Lung (tissue), 12 donors: ENCODE data around the gene BICRAL. TPM values are rescaled to one million over a fixed set of nuclear protein-coding genes. Genes with fewer than 3 reads are reported as not detected.

Source experiments
- ATAC-seq: fragments of 200-7000 bp; cut with Tn5 transposase; one replicate; pipeline ENCODE4 v1.9.1; 2020; ENCODE audit warnings: moderate number of reproducible peaks; ENCODE audit not compliant: insufficient read depth, low FRiP score
- DNase-seq, 3 donors: peaks; one replicate each; pipeline ENCODE4 v3.0.0-alpha.2; 2013 to 2017
- H3K27ac ChIP-seq, 2 donors: one replicate each; pipeline ENCODE4 v1.5.1; 2013; ENCODE audit warnings: mild to moderate bottlenecking in 2 of 2, moderate library complexity in 2 of 2, control low read depth in 1 of 2, inconsistent platforms in 1 of 2, low read depth in 1 of 2, low read length in 1 of 2
- H3K27me3 ChIP-seq, 3 donors: one replicate each; pipeline ENCODE4 v1.5.1; 2013; ENCODE audit warnings: low read length in 2 of 3; ENCODE audit not compliant: control insufficient read depth in 3 of 3, insufficient read depth in 3 of 3
- H3K36me3 ChIP-seq, 4 donors: one replicate each; pipeline ENCODE4 v1.5.1; 2013; ENCODE audit warnings: low read length in 4 of 4, mild to moderate bottlenecking in 1 of 4, moderate library complexity in 1 of 4; ENCODE audit not compliant: control insufficient read depth in 4 of 4, insufficient read depth in 4 of 4
- H3K4me1 ChIP-seq, 5 donors: one replicate each; pipeline ENCODE4 v1.5.1; 2013; ENCODE audit warnings: low read length in 5 of 5, mild to moderate bottlenecking in 2 of 5, moderate library complexity in 1 of 5; ENCODE audit not compliant: control insufficient read depth in 5 of 5, insufficient read depth in 5 of 5
- H3K4me3 ChIP-seq: one replicate; pipeline ENCODE4 v1.5.1; 2013; ENCODE audit warnings: mild to moderate bottlenecking, control low read depth, moderate library complexity
- H3K9ac ChIP-seq, 2 donors: one replicate each; pipeline ENCODE4 v1.5.1; 2013; ENCODE audit warnings: low read length in 2 of 2, control low read depth in 1 of 2; ENCODE audit not compliant: insufficient read depth in 1 of 2
- H3K9me3 ChIP-seq, 4 donors: one replicate each; pipeline ENCODE4 v1.5.1; 2013; ENCODE audit warnings: low read length in 3 of 4, mild to moderate bottlenecking in 1 of 4, moderate library complexity in 1 of 4; ENCODE audit not compliant: control insufficient read depth in 4 of 4, insufficient read depth in 3 of 4
- CTCF ChIP-seq: IDR thresholded peaks from 2 replicates; pipeline ENCODE4 v1.5.1; 2012; ENCODE audit warnings: mild to moderate bottlenecking; ENCODE audit errors: control extremely low read depth, extremely low read depth
- WGBS, 2 donors: extraction: QIAGEN DNeasy Blood & Tissue Kit; methylation state at CpG; one replicate each; pipeline ENCODE4 v1.1.7; 2013; 5-methylcytosine and 5-hydroxymethylcytosine counted together
- polyA plus RNA-seq, 2 donors: library from polyadenylated mRNA; stranded (reverse); fragments of 200-250 nt; gene quantifications; one replicate each; pipeline ENCODE4 v1.2.1, GENCODE V29; 2013
- total RNA-seq, 2 donors: library from RNA; depleted of rRNA in 1 of 2; stranded (reverse); fragments of >200 nt in 1 of 2; gene quantifications; one replicate each; pipeline ENCODE4 v1.2.1, GENCODE V29; 2014 to 2021
- donor health status: control.
- donor health status: control.
- donor health status: Bipolar disorder and iron deficiency.
- donor health status: healthy.
- donor health status: DM: yes; HTN: yes; CAD: no.

BICRAL gene
- total and polyA plus RNA-seq, 4 donors = 2.8 to 18.6 (median 10.7) TPM

GRCh38 chr6:42871711-42872110 is 89.9 kb downstream of the BICRAL start:
- 80 to 90% methylated on average over 3 of the region's 3 CpGs for WGBS, 2 donors
- Histone ChIP-seq H3K27ac (no peak overlapping the region), H3K36me3 (peaks cover 3 to 10% (median 8%) of the 10 kb centered on the region in 4 donors), H3K27me3 (no peaks in the 10 kb centered on the region), H3K9ac (no peak overlapping the region), H3K9me3 (no peaks in the 10 kb centered on the region), H3K4me3 (no peak overlapping the region), H3K4me1 (no peaks in the 10 kb centered on the region)
- ATAC-seq = no peak
- DNase-seq = no peak
- TF ChIP-seq CTCF = no peak

- Histone ChIP-seq H3K4me3 (no peak overlapping the region), H3K27ac (no peak overlapping the region), H3K9me3 (no peaks in the 10 kb centered on the region), H3K9ac (no peak overlapping the region), H3K4me1 (no peaks in the 10 kb centered on the region), H3K36me3 (peaks cover 0 to 2% (median 0%) of the 10 kb centered on the region in 4 donors), H3K27me3 (no peaks in the 10 kb centered on the region)
- DNase-seq (no peak), ATAC-seq (no peak)
- TF ChIP-seq CTCF = no peak
- 69 to 81% methylated on average over 2 of the region's 2 CpGs for WGBS, 2 donors
Observed at GRCh38 chr6:42873313-42873712, 91.5 kb downstream of the BICRAL start.

GRCh38 chr6:42877695-42878094 is 95.8 kb downstream of the BICRAL start:
- no peak overlapping the region for H3K4me3 ChIP-seq
- peaks cover 0 to 4% (median under 1%) of the 10 kb centered on the region in 4 donors for H3K36me3 ChIP-seq
- no peak for TF ChIP-seq CTCF
- DNase-seq (no peak), ATAC-seq (no peak)
- H3K27ac ChIP-seq = no peak overlapping the region
- WGBS, 2 donors = 66 to 89% methylated on average over 3 of the region's 3 CpGs
- H3K4me1 ChIP-seq = peaks cover 0 to 9% (median 2%) of the 10 kb centered on the region in 5 donors
- H3K27me3 ChIP-seq = no peaks in the 10 kb centered on the region
- no peaks in the 10 kb centered on the region for H3K9me3 ChIP-seq
- H3K9ac ChIP-seq = no peak overlapping the region
